Measurements from ENCODE around the gene DBH.
"Not testable (repeated sequence)": the region's sequence is repeated elsewhere in the genome, so short reads cannot be mapped to it uniquely, and the experiment has no call there.

Gene DBH

GRCh38 chr9:133670466-133670865, 34.3 kb downstream of the DBH start:
- Mint-ChIP-seq H3K36me3 (ENCODE audit: low read depth) (peaks cover 3% of the 10 kb centered on the region), H3K9me3 (no peaks in the 10 kb centered on the region), H3K27me3 (ENCODE audit: low read depth) (peaks cover 8% of the 10 kb centered on the region), H3K4me1 (peaks cover 10% of the 10 kb centered on the region), H3K4me3 (no peak overlapping the region), H3K27ac (no peak overlapping the region)
- TF ChIP-seq CTCF (IDR thresholded peaks at IDR 0.05; ENCODE audit: unreplicated experiment in 3 of 3) = no peak

GRCh38 chr9:133671371-133671770, 35.2 kb downstream of the DBH start:
- no peak overlapping the region for H3K4me3 Mint-ChIP-seq
- peaks cover 11% of the 10 kb centered on the region for H3K27me3 Mint-ChIP-seq (ENCODE audit: low read depth)
- TF ChIP-seq CTCF (IDR thresholded peaks at IDR 0.05; ENCODE audit: unreplicated experiment in 3 of 3) = no peak
- no peaks in the 10 kb centered on the region for H3K9me3 Mint-ChIP-seq
- peaks cover 3% of the 10 kb centered on the region for H3K36me3 Mint-ChIP-seq (ENCODE audit: low read depth)
- H3K27ac Mint-ChIP-seq = no peak overlapping the region
- H3K4me1 Mint-ChIP-seq = peaks cover 15% of the 10 kb centered on the region

GRCh38 chr9:133672503-133673257, 36.5 kb downstream of the DBH start:
- Mint-ChIP-seq H3K27me3 (ENCODE audit: low read depth) (peaks cover 14% of the 10 kb centered on the region), H3K36me3 (ENCODE audit: low read depth) (peaks cover 3% of the 10 kb centered on the region), H3K9me3 (no peaks in the 10 kb centered on the region), H3K27ac (no peak overlapping the region), H3K4me3 (no peak overlapping the region), H3K4me1 (peaks cover 18% of the 10 kb centered on the region)
- TF ChIP-seq CTCF (IDR thresholded peaks at IDR 0.05; ENCODE audit: unreplicated experiment in 3 of 3) = no peak

GRCh38 chr9:133673258-133673655, 37.1 kb downstream of the DBH start:
- TF ChIP-seq CTCF (IDR thresholded peaks at IDR 0.05; ENCODE audit: unreplicated experiment in 3 of 3) = no peak

GRCh38 chr9:133674091-133674490, 37.9 kb downstream of the DBH start:
- Mint-ChIP-seq H3K27me3 (ENCODE audit: low read depth) (peaks cover 14% of the 10 kb centered on the region), H3K27ac (peak overlapping the region in 1 of 3 experiments; percentile 34), H3K4me3 (no peak overlapping the region), H3K4me1 (peaks cover 26% of the 10 kb centered on the region), H3K36me3 (ENCODE audit: low read depth) (peaks cover 3% of the 10 kb centered on the region), H3K9me3 (no peaks in the 10 kb centered on the region)
- no peak for TF ChIP-seq CTCF (IDR thresholded peaks at IDR 0.05; ENCODE audit: unreplicated experiment in 3 of 3)

More at GRCh38 chr9:133673258-133673655, 37.1 kb downstream of the DBH start:
- Mint-ChIP-seq H3K4me3 (no peak overlapping the region), H3K36me3 (ENCODE audit: low read depth) (peaks cover 3% of the 10 kb centered on the region), H3K4me1 (peaks cover 18% of the 10 kb centered on the region), H3K9me3 (no peaks in the 10 kb centered on the region), H3K27ac (peak overlapping the region in 1 of 3 experiments; percentile 29), H3K27me3 (ENCODE audit: low read depth) (peaks cover 14% of the 10 kb centered on the region)

GRCh38 chr9:133675796-133676195, 39.6 kb downstream of the DBH start:
- H3K36me3 Mint-ChIP-seq (ENCODE audit: low read depth); H3K4me3 Mint-ChIP-seq; H3K27ac Mint-ChIP-seq; H3K9me3 Mint-ChIP-seq: not testable (repeated sequence)
- Mint-ChIP-seq H3K4me1 (peaks cover 37% of the 10 kb centered on the region), H3K27me3 (ENCODE audit: low read depth) (peaks cover 17% of the 10 kb centered on the region)

Measured in nephron (organoid).